Heart right ventricle (tissue), 16 donors: ENCODE measurements around the gene KCNIP2. TPM values are rescaled to one million over a fixed set of nuclear protein-coding genes. Genes with fewer than 3 reads are reported as not detected.

ENCODE experiments used
- ATAC-seq, 8 donors: fragments of 200-7000 bp; cut with Tn5 transposase; one replicate each; pipeline ENCODE4 v1.9.1; 2020; ENCODE audit warnings: mild to moderate bottlenecking in 8 of 8, moderate library complexity in 8 of 8, moderate number of reproducible peaks in 1 of 8
- DNase-seq, 2 donors: peaks; one replicate each; pipeline ENCODE4 v3.0.0-alpha.2; 2020
- H3K27ac ChIP-seq, 10 donors: fragments of 200-600 bp; sonication (generic) in 2 of 10; one replicate each; pipeline versions ENCODE4 v1.5.0 to v1.8.0; 2020 to 2022; ENCODE audit warnings: mild to moderate bottlenecking in 3 of 10
- H3K27me3 ChIP-seq, 7 donors: fragments of 200-600 bp; one replicate each; pipeline ENCODE4 v1.8.0; 2021 to 2022; ENCODE audit warnings: mild to moderate bottlenecking in 2 of 7
- H3K36me3 ChIP-seq, 9 donors: fragments of 200-600 bp; sonication (generic) in 1 of 9; one replicate each; pipeline versions ENCODE4 v1.5.0 to v1.8.0; 2020 to 2022; ENCODE audit warnings: mild to moderate bottlenecking in 2 of 9
- H3K4me1 ChIP-seq, 9 donors: fragments of 200-600 bp; sonication (generic) in 1 of 9; one replicate each; pipeline versions ENCODE4 v1.5.0 to v1.8.0; 2020 to 2022; ENCODE audit warnings: mild to moderate bottlenecking in 4 of 9
- H3K4me3 ChIP-seq, 10 donors: fragments of 200-600 bp; sonication (generic) in 2 of 10; one replicate each; pipeline versions ENCODE4 v1.5.0 to v1.8.0; 2020 to 2022; ENCODE audit warnings: mild to moderate bottlenecking in 7 of 10, moderate library complexity in 2 of 10
- H3K9me3 ChIP-seq, 11 donors: fragments of 200-600 bp in 10 of 11; sonication (generic) in 2 of 11; one replicate each; pipeline versions ENCODE4 v1.5.0 to v1.8.0; 2013 to 2022; ENCODE audit warnings: mild to moderate bottlenecking in 2 of 11, control low read depth in 1 of 11, moderate library complexity in 1 of 11
- WGBS, 2 donors: extraction: QIAGEN DNeasy Blood & Tissue Kit; methylation state at CpG; one replicate each; pipeline ENCODE4 v1.1.7; 2013; ENCODE audit warnings: inconsistent platforms in 1 of 2; 5-methylcytosine and 5-hydroxymethylcytosine counted together
- intact Hi-C, 10 donors: fragments of 100-400 bp; cut with DNase I; formaldehyde crosslinking; loops; one replicate each; pipeline versions ENCODE4 v1.11.1 to v1.14.2; 2022
- polyA plus RNA-seq, 2 donors: library from polyadenylated mRNA; stranded (reverse); fragments of 200-250 nt; gene quantifications; one replicate each; pipeline ENCODE4 v1.2.3, GENCODE V29; 2013
- total RNA-seq, 10 donors: library from RNA; stranded (reverse); fragmentation: NEBNext Ultra II Directional in 3 of 10; extraction: Animal tissue kit (Norgen Biotek cat#: 25700) in 3 of 10; gene quantifications; one replicate each; pipeline versions ENCODE4 v1.2.1 to v1.2.4, GENCODE V29; 2021 to 2023
- TF ChIP-seq, protein P1 (sequence below), 9 donors: fragments of 200-600 bp; sonication (generic) in 2 of 9; IDR thresholded peaks; one replicate each; pipeline versions ENCODE4 v1.5.0 to v1.8.0; 2021 to 2022; ENCODE audit warnings: antibody characterized with exemption in 9 of 9, mild to moderate bottlenecking in 5 of 9, moderate library complexity in 1 of 9
- donor health status: Arrhythmogenic right ventricular cardiomyopathy.
- donor health status: ischemic (EF 13 %, LVEDD 7.1; RV severe dilation, severe dysfunction).
- donor health status: healthy with polysubstance abuse.
- donor health status: DM: no; HTN: yes; CAD: no.
- donor health status: DM: no; HTN: no; CAD: no.
- donor health status: ischemic (EF 25% LVEDD 6.9; RV normal size, moderate dysfunction).
- donor health status: ischemic (EF 25% LVEDD 5.7; RV mildly dilated, moderate dysfunction).
- donor health status: healthy.
- donor health status: DM: yes; HTN: yes; CAD: no.
- donor health status: Ischemic cardiomyopathy.
- donor health status: ischemic (EF 35%, LVEDD 5.7; RV mildly dilated, moderate dysfunction).
- donor health status: nonischemic (EF 11% LVEDD 7.7; RV severe dilation, severe dysfunction).
- donor health status: DM: yes; HTN: yes; CAD: no.
- donor health status: PGD.
- donor health status: ischemic (EF 29% LVEDD 5.4; RV normal size, mild dysfunction).
- donor health status: nonischemic (EF 23%, LVEDD 6.1; RV moderate dilation, normal function).

KCNIP2 gene
- total and polyA plus RNA-seq, 12 donors = 15.5 to 707 (median 251) TPM

- ATAC-seq (no peak), DNase-seq (no peak)
- WGBS, 2 donors = 86 to 89% methylated on average over 1 of the region's 1 CpG
- Histone ChIP-seq H3K36me3 (peaks cover 0 to 2% (median 0%) of the 10 kb centered on the region in 9 donors), H3K9me3 (no peaks in the 10 kb centered on the region), H3K4me1 (peaks cover 3 to 55% (median 34%) of the 10 kb centered on the region in 9 donors), H3K27ac (no peak overlapping the region), H3K4me3 (no peak overlapping the region), H3K27me3 (no peaks in the 10 kb centered on the region)
- TF ChIP-seq, protein P1, sequence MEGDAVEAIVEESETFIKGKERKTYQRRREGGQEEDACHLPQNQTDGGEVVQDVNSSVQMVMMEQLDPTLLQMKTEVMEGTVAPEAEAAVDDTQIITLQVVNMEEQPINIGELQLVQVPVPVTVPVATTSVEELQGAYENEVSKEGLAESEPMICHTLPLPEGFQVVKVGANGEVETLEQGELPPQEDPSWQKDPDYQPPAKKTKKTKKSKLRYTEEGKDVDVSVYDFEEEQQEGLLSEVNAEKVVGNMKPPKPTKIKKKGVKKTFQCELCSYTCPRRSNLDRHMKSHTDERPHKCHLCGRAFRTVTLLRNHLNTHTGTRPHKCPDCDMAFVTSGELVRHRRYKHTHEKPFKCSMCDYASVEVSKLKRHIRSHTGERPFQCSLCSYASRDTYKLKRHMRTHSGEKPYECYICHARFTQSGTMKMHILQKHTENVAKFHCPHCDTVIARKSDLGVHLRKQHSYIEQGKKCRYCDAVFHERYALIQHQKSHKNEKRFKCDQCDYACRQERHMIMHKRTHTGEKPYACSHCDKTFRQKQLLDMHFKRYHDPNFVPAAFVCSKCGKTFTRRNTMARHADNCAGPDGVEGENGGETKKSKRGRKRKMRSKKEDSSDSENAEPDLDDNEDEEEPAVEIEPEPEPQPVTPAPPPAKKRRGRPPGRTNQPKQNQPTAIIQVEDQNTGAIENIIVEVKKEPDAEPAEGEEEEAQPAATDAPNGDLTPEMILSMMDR (IDR thresholded peaks at IDR 0.05) = no peak
- intact Hi-C loops = no loop called here
These were observed 10.1 kb downstream of the KCNIP2 start for GRCh38 chr10:101833466-101833865.

DNA sequence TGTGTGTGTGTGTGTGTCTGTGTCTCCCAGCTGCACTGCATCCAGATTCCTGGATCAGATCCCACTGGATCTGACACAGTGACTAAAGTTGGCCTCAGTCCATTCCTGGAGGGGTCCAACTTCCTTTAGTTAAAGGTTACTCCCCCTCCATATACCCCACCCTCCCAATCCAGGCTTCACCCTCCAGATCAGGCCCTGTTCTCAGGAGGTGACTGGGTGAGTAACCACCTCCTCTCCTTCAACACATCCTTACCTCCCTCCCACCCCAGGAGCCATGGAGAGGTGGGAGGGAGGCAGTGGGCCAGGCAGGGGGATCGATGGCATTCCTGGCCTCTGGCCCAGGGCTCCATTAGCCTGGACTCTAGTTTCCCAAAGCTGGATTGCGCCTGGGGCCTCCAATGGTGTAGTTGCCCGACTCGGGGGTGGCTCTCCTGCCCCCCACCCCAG lies 11.3 kb downstream of the KCNIP2 start:
- Histone ChIP-seq H3K36me3 (peaks cover 0 to 13% (median 0%) of the 10 kb centered on the region in 9 donors), H3K4me1 (peaks cover 2 to 55% (median 28%) of the 10 kb centered on the region in 9 donors), H3K27me3 (no peaks in the 10 kb centered on the region), H3K27ac (no peak overlapping the region), H3K4me3 (no peak overlapping the region), H3K9me3 (no peaks in the 10 kb centered on the region)
- DNase-seq (no peak), ATAC-seq (no peak)
- 53 to 60% methylated on average over 4 of the region's 4 CpGs for WGBS, 2 donors
- intact Hi-C loops = no loop called here
- TF ChIP-seq, protein P1 (IDR thresholded peaks at IDR 0.05) = no peak

GRCh38 chr10:101831169-101831811 lies 12.3 kb downstream of the KCNIP2 start:
- H3K27ac ChIP-seq = peak overlapping the region in 6 of 10 donors; percentile 2 to 79 (median 26)
- WGBS, 2 donors = 57 to 71% methylated on average over 9 of the region's 9 CpGs
- H3K9me3 ChIP-seq = no peaks in the 10 kb centered on the region
- intact Hi-C loops = no loop called here
- H3K36me3 ChIP-seq = peaks cover 0 to 17% (median 0%) of the 10 kb centered on the region in 9 donors
- ATAC-seq (no peak), DNase-seq (no peak)
- H3K4me1 ChIP-seq = peaks cover 2 to 54% (median 28%) of the 10 kb centered on the region in 9 donors
- TF ChIP-seq, protein P1 (IDR thresholded peaks at IDR 0.05) = no peak
- H3K27me3 ChIP-seq = no peaks in the 10 kb centered on the region
- peak overlapping the region in 9 of 10 donors; percentile 29 to 62 (median 53) for H3K4me3 ChIP-seq

DNA sequence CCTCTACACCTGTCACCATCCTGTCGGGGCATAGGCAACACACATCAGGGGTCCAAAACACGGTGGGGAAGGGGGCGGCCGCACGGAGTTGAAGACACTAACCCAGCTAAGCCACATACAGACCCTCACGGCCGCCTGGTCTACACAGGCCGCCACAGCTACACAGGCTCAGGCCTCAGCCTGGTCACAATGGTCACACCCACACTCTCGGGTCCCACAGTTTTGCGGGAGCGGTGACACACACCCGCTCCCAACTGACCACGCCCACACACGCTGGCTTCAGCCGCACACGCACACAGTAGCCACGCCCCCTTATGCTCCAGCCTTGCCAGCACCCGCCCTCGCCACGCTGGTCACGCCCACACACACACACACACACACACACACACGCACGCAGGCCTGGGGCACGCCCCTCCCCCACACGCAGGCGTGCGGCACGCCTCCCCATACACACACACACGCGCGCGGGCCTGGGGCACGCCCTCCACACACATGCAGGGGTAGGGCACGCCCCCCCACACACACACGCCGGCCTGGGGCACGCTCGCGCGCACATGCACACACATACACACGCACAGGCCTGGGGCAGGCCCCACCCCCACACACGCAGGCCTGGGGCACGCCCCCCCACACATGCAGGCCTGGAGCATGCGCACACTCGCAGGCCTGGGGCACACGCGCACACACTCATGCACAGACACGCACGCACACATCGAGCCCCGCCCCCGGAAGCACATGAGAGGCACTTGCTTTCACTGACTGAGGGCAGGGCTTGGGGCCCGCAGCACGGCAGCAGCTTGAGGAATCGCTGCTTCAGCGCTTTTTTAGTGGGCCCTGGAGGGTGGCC lies 13.1 kb downstream of the KCNIP2 start:
- ATAC-seq = peak; percentile 80 to 94 (median 85)
- H3K27me3 ChIP-seq = no peaks in the 10 kb centered on the region
- H3K4me1 ChIP-seq = peaks cover 2 to 46% (median 23%) of the 10 kb centered on the region in 9 donors
- H3K4me3 ChIP-seq = peak overlapping the region in 9 of 10 donors; percentile 29 to 62 (median 53)
- H3K9me3 ChIP-seq = no peaks in the 10 kb centered on the region
- H3K36me3 ChIP-seq = peaks cover 0 to 20% (median 0%) of the 10 kb centered on the region in 9 donors
- peak overlapping the region in 6 of 10 donors; percentile 2 to 79 (median 50) for H3K27ac ChIP-seq
- peak; percentile 84 to 88 for DNase-seq
- WGBS, 2 donors = 3 to 5% methylated on average over 56 of the region's 56 CpGs
- TF ChIP-seq, protein P1 (IDR thresholded peaks at IDR 0.05) = no peak
- intact Hi-C loops = no loop called here
